ENCODE data around the gene ADAMTSL1.

The ADAMTSL1 gene

GRCh38 chr9:18761742-18762300, 287.9 kb downstream of the ADAMTSL1 start:
- H3K4me1 Mint-ChIP-seq = peaks cover 7% of the 10 kb centered on the region
- TF ChIP-seq, protein P1, sequence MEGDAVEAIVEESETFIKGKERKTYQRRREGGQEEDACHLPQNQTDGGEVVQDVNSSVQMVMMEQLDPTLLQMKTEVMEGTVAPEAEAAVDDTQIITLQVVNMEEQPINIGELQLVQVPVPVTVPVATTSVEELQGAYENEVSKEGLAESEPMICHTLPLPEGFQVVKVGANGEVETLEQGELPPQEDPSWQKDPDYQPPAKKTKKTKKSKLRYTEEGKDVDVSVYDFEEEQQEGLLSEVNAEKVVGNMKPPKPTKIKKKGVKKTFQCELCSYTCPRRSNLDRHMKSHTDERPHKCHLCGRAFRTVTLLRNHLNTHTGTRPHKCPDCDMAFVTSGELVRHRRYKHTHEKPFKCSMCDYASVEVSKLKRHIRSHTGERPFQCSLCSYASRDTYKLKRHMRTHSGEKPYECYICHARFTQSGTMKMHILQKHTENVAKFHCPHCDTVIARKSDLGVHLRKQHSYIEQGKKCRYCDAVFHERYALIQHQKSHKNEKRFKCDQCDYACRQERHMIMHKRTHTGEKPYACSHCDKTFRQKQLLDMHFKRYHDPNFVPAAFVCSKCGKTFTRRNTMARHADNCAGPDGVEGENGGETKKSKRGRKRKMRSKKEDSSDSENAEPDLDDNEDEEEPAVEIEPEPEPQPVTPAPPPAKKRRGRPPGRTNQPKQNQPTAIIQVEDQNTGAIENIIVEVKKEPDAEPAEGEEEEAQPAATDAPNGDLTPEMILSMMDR (IDR thresholded peaks at IDR 0.05) = no peak
- no peaks in the 10 kb centered on the region for H3K36me3 Mint-ChIP-seq (ENCODE audit: low read depth)
- H3K4me3 Mint-ChIP-seq = no peak overlapping the region
- no peak overlapping the region for H3K27ac Mint-ChIP-seq
- no peak for DNase-seq
- H3K9me3 Mint-ChIP-seq = no peaks in the 10 kb centered on the region
- no peaks in the 10 kb centered on the region for H3K27me3 Mint-ChIP-seq (ENCODE audit: low read depth, poor library complexity)

DNA sequence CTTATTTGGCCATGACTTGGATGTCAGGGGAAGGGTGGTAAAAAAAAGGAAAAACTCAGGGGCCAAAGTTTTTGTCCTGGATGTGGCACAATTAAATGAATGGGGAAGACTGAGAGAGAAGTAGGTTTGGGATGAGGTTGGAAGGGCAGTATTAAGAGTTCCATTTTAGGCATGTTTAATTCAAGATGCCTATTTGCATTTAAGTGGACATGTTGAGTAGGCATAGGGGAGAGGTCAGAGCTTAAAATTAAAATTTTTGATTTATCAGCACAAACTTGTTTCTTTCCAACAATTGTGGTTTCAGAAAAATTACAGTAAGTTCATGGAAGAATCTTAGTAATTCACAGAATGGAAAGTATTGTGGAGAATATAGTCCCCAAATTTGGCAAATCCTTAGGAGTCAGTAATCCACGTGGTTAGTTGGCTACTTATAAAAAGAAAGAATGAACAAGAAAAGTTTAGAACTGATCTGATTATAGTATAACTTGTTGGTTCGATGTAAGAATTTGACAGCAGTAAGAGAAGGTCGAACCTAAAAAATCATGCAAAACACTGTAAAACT, 293.1 kb downstream of the ADAMTSL1 start:
- DNase-seq = no peak
- H3K4me3 Mint-ChIP-seq = no peak overlapping the region
- no peaks in the 10 kb centered on the region for H3K9me3 Mint-ChIP-seq
- peaks cover 31% of the 10 kb centered on the region for H3K4me1 Mint-ChIP-seq
- H3K27ac Mint-ChIP-seq = no peak overlapping the region
- H3K36me3 Mint-ChIP-seq (ENCODE audit: low read depth) = no peaks in the 10 kb centered on the region
- H3K27me3 Mint-ChIP-seq (ENCODE audit: low read depth, poor library complexity) = peaks cover 4% of the 10 kb centered on the region
- TF ChIP-seq, protein P1 (IDR thresholded peaks at IDR 0.05) = no peak

DNA sequence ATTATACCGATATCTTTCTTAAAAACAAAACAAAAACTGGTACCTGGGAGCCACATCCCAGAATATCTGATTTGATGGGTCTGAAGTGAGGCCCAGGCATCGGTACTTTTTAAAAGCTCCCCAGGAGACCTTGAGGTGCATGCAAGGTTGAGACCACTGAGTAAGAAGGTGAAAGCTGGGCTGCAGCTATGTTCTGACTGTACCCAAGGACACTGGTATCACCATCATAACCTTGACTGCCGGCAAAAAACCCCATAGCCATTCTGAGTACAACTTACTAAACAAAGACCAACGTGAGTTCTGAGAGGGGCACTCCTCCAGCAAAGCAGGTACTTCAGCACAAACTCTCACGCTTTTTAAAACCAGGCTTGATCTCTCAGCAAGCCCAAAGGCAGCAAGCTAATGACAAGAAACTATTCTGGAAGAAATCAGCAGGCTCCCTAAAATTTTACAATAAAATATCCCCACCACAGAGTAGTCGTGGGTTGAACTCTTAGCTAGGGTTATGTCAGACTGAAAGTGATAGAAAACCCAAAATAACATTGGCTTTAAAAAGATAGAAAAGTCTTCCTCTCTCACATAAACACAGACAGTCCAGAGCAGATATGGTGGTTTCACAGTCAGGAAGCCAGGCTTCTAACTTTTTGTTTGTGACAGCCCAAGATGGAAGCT, 295.1 kb downstream of the ADAMTSL1 start:
- Mint-ChIP-seq H3K9me3 (no peaks in the 10 kb centered on the region), H3K36me3 (ENCODE audit: low read depth) (no peaks in the 10 kb centered on the region), H3K27me3 (ENCODE audit: low read depth, poor library complexity) (peaks cover 5% of the 10 kb centered on the region), H3K4me3 (no peak overlapping the region), H3K4me1 (peaks cover 33% of the 10 kb centered on the region), H3K27ac (peak overlapping the region; percentile 24)
- TF ChIP-seq, protein P1 (IDR thresholded peaks at IDR 0.05) = no peak
- no peak for DNase-seq

DNA sequence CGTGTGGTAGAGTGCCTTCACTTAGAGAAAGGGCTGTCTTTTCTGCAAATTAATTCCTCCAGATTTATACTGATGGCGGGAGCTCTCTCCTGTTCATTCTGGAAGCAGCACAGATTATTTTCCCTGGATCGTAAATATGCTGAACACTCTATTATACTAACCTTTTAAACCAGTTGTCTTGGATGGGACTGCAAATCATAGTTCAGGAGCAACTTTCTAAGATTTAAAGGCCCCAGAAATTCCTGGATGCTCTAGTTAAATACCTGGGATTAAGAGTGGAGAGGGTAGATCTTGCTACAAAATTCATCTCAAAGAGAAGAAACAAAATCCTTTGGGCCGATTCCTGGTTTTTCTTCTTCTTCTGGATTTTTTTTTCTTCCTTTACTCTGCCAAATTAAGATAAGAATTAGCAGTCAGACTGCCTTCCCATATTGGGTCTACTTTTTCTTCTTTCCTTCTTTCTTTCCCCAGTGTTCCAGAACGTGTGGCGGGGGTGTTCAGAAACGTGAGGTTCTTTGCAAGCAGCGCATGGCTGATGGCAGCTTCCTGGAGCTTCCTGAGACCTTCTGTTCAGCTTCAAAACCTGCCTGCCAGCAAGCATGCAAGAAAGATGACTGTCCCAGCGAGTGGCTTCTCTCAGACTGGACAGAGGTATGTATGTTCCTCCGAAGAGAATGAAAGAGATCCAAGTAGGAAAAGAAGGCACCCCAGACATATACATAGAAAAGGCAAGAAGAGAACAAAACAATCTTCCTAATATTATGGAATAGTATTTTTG, 296.4 kb downstream of the ADAMTSL1 start:
- Mint-ChIP-seq H3K27ac (no peak overlapping the region), H3K4me3 (no peak overlapping the region), H3K36me3 (ENCODE audit: low read depth) (no peaks in the 10 kb centered on the region), H3K27me3 (ENCODE audit: low read depth, poor library complexity) (peaks cover 6% of the 10 kb centered on the region), H3K4me1 (peaks cover 33% of the 10 kb centered on the region), H3K9me3 (no peaks in the 10 kb centered on the region)
- no peak for DNase-seq
- TF ChIP-seq, protein P1 (IDR thresholded peaks at IDR 0.05) = no peak

DNA sequence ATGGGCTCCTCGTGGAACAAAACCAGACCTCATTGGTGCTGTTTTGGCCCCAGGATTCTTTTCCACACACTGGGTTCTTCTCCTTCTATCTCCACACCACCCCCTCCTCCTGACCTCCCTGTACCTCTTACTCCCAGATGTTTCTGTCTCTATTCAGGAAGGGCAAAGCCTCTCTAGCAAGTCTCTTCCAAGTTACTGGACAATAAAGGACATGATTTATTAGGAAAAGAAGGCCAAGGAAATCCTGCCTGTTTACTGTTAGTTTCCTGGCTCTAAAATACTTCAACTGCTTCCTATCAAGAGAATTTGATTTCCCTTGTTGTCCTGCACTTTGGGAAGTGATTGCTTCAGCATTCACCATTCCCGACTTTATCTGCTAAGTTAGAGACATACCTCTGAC, 297.1 kb downstream of the ADAMTSL1 start:
- TF ChIP-seq, protein P1 (IDR thresholded peaks at IDR 0.05) = no peak
- Mint-ChIP-seq H3K27ac (peak overlapping the region; percentile 81), H3K4me1 (peaks cover 37% of the 10 kb centered on the region), H3K9me3 (no peaks in the 10 kb centered on the region), H3K4me3 (peak overlapping the region; percentile 3), H3K36me3 (ENCODE audit: low read depth) (no peaks in the 10 kb centered on the region), H3K27me3 (ENCODE audit: low read depth, poor library complexity) (peaks cover 6% of the 10 kb centered on the region)
- DNase-seq = no peak
